Heart left ventricle (tissue), 16 donors: ENCODE measurements around the gene HDGFL3. TPM values are rescaled to one million over a fixed set of nuclear protein-coding genes. Genes with fewer than 3 reads are reported as not detected.

ENCODE experiments used
- ATAC-seq, 4 donors: fragments of 200-7000 bp; cut with Tn5 transposase; one replicate each; pipeline ENCODE4 v1.9.1; 2020 to 2022; ENCODE audit warnings: moderate library complexity in 4 of 4, mild to moderate bottlenecking in 3 of 4, moderate number of reproducible peaks in 1 of 4
- DNase-seq, 5 donors: peaks; one replicate each; pipeline ENCODE4 v3.0.0-alpha.2; 2020
- H3K27ac ChIP-seq, 12 donors: fragments of 200-600 bp; sonication (generic) in 4 of 12; one replicate each; pipeline versions ENCODE4 v1.5.0 to v1.8.0; 2016 to 2022; ENCODE audit warnings: mild to moderate bottlenecking in 2 of 12
- H3K27me3 ChIP-seq, 9 donors: fragments of 200-600 bp; sonication (generic) in 2 of 9; one replicate each; pipeline versions ENCODE4 v1.5.1 to v1.8.0; 2016 to 2022; ENCODE audit warnings: mild to moderate bottlenecking in 3 of 9
- H3K36me3 ChIP-seq, 9 donors: fragments of 200-600 bp; sonication (generic) in 2 of 9; one replicate each; pipeline versions ENCODE4 v1.5.0 to v1.8.0; 2018 to 2022; ENCODE audit warnings: mild to moderate bottlenecking in 2 of 9
- H3K4me1 ChIP-seq, 12 donors: fragments of 200-600 bp; sonication (generic) in 4 of 12; one replicate each; pipeline versions ENCODE4 v1.5.0 to v1.8.0; 2016 to 2022; ENCODE audit warnings: mild to moderate bottlenecking in 3 of 12
- H3K4me3 ChIP-seq, 12 donors: fragments of 200-600 bp; sonication (generic) in 4 of 12; one replicate each; pipeline versions ENCODE4 v1.5.0 to v1.8.0; 2017 to 2022; ENCODE audit warnings: mild to moderate bottlenecking in 9 of 12, moderate library complexity in 4 of 12
- H3K9me3 ChIP-seq, 12 donors: fragments of 200-600 bp; sonication (generic) in 4 of 12; one replicate each; pipeline versions ENCODE4 v1.5.0 to v1.8.0; 2016 to 2022; ENCODE audit warnings: mild to moderate bottlenecking in 1 of 12
- POLR2A ChIP-seq, 2 donors: fragments of 450-650 bp; IDR thresholded peaks; one replicate each; pipeline ENCODE4 v1.6.1; 2017; ENCODE audit warnings: antibody characterized with exemption in 2 of 2, mild to moderate bottlenecking in 2 of 2, moderate library complexity in 2 of 2
- WGBS, 4 donors: extraction: QIAGEN DNeasy Blood & Tissue Kit in 2 of 4; methylation state at CpG; one replicate each; pipeline versions ENCODE4 v1.1.5 to v1.1.7; 2013 to 2018; 5-methylcytosine and 5-hydroxymethylcytosine counted together
- intact Hi-C, 10 donors: fragments of 100-400 bp; cut with DNase I; formaldehyde crosslinking; loops; one replicate each; pipeline versions ENCODE4 v1.11.1 to v1.14.2; 2022
- polyA plus RNA-seq, 2 donors: library from polyadenylated mRNA; stranded (reverse); fragments of 200-250 nt; gene quantifications; one replicate each; pipeline ENCODE4 v1.2.3, GENCODE V29; 2013
- total RNA-seq, 9 donors: library from RNA; depleted of rRNA in 2 of 9; stranded (reverse); fragments of >200 nt in 2 of 9; fragmentation: NEBNext Ultra II Directional in 3 of 9; extraction: Animal tissue kit (Norgen Biotek cat#: 25700) in 3 of 9; gene quantifications; one replicate each; pipeline versions ENCODE4 v1.1.0 to v1.2.4, GENCODE V29; 2016 to 2023
- TF ChIP-seq, protein P1 (sequence below), 12 donors: fragments of 200-600 bp; sonication (generic) in 4 of 12; IDR thresholded peaks; one replicate each; pipeline versions ENCODE4 v1.5.0 to v1.8.0; 2018 to 2022; ENCODE audit warnings: antibody characterized with exemption in 12 of 12, mild to moderate bottlenecking in 5 of 12
- donor health status: ischemic (EF 13 %, LVEDD 7.1; RV severe dilation, severe dysfunction).
- donor health status: healthy with polysubstance abuse.
- donor health status: DM: no; HTN: yes; CAD: no.
- donor health status: DM: no; HTN: no; CAD: no.
- donor health status: ischemic (EF 25% LVEDD 6.9; RV normal size, moderate dysfunction).
- donor health status: ischemic (EF 25% LVEDD 5.7; RV mildly dilated, moderate dysfunction).
- donor health status: healthy.
- donor health status: DM: yes; HTN: yes; CAD: no.
- donor health status: ischemic (EF 35%, LVEDD 5.7; RV mildly dilated, moderate dysfunction).
- donor health status: nonischemic (EF 11% LVEDD 7.7; RV severe dilation, severe dysfunction).
- donor health status: DM: yes; HTN: yes; CAD: no.
- donor health status: PGD.
- donor health status: ischemic (EF 29% LVEDD 5.4; RV normal size, mild dysfunction).
- donor health status: nonischemic (EF 23%, LVEDD 6.1; RV moderate dilation, normal function).

Gene HDGFL3
- total and polyA plus RNA-seq, 11 donors, result 9.6 to 50.7 (median 33.9) TPM

- Histone ChIP-seq H3K36me3 (no peaks in the 10 kb centered on the region), H3K27me3 (peaks cover 0 to 3% (median 0%) of the 10 kb centered on the region in 9 donors), H3K9me3 (no peaks in the 10 kb centered on the region), H3K27ac (peak overlapping the region; percentile 84 to 95 (median 90)), H3K4me3 (peak overlapping the region; percentile 48 to 93 (median 82)), H3K4me1 (peaks cover 0 to 41% (median 23%) of the 10 kb centered on the region in 12 donors)
- WGBS, 4 donors, result 0 to 1% (median 0%) methylated on average over 40 to 93 of the region's 93 CpGs
- peak in 1 of 2 donors; percentile 19 for TF ChIP-seq POLR2A (IDR thresholded peaks at IDR 0.05)
- TF ChIP-seq, protein P1, sequence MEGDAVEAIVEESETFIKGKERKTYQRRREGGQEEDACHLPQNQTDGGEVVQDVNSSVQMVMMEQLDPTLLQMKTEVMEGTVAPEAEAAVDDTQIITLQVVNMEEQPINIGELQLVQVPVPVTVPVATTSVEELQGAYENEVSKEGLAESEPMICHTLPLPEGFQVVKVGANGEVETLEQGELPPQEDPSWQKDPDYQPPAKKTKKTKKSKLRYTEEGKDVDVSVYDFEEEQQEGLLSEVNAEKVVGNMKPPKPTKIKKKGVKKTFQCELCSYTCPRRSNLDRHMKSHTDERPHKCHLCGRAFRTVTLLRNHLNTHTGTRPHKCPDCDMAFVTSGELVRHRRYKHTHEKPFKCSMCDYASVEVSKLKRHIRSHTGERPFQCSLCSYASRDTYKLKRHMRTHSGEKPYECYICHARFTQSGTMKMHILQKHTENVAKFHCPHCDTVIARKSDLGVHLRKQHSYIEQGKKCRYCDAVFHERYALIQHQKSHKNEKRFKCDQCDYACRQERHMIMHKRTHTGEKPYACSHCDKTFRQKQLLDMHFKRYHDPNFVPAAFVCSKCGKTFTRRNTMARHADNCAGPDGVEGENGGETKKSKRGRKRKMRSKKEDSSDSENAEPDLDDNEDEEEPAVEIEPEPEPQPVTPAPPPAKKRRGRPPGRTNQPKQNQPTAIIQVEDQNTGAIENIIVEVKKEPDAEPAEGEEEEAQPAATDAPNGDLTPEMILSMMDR (IDR thresholded peaks at IDR 0.05), result no peak
- peak; percentile 40 to 75 (median 49) for DNase-seq
- ATAC-seq, result peak in 3 of 4 donors; percentile 47 to 61 (median 59)
- intact Hi-C loops, result loop anchor here (1.0 to 10.0 kb wide), 10 partner anchors 52 to 665 kb away; partner anchors contain the start of genes C15orf40 (in 10 of the 10), BTBD1 (in 4 of the 10), TM6SF1 (in 2 of the 10) and RPS17 (in 1 of the 10)
Observed at GRCh38 chr15:83207009-83207659, 489 bp downstream of the HDGFL3 start.

GRCh38 chr15:83206526-83207008, 1.1 kb downstream of the HDGFL3 start:
- ATAC-seq, result peak in 2 of 4 donors; percentile 1 to 7

GRCh38 chr15:83205725-83206324, 1.8 kb downstream of the HDGFL3 start:
- TF ChIP-seq, protein P1 (IDR thresholded peaks at IDR 0.05), result no peak
- TF ChIP-seq POLR2A (IDR thresholded peaks at IDR 0.05), result no peak
- no peaks in the 10 kb centered on the region for H3K36me3 ChIP-seq
- H3K27me3 ChIP-seq, result peaks cover 0 to 3% (median 0%) of the 10 kb centered on the region in 9 donors
- intact Hi-C loops, result loop anchor here (2.0 to 10.0 kb wide), 9 partner anchors 51 to 664 kb away; partner anchors contain the start of genes C15orf40 (in 10 of the 10), BTBD1 (in 4 of the 10), TM6SF1 (in 2 of the 10) and RPS17 (in 1 of the 10)
- H3K4me3 ChIP-seq, result peak overlapping the region in 9 of 12 donors; percentile 65 to 93 (median 81)
- peaks cover 0 to 52% (median 34%) of the 10 kb centered on the region in 12 donors for H3K4me1 ChIP-seq
- ATAC-seq (peak in 3 of 4 donors; percentile 26 to 49 (median 48)), DNase-seq (no peak)
- no peaks in the 10 kb centered on the region for H3K9me3 ChIP-seq
- peak overlapping the region in 11 of 12 donors; percentile 84 to 95 (median 91) for H3K27ac ChIP-seq
- WGBS, 4 donors, result 29 to 54% (median 37%) methylated on average over 4 of the region's 4 CpGs

More at GRCh38 chr15:83206526-83207008, 1.1 kb downstream of the HDGFL3 start:
- intact Hi-C loops, result loop anchor here (1.0 to 10.0 kb wide), 10 partner anchors 52 to 664 kb away; partner anchors contain the start of genes C15orf40 (in 10 of the 10), BTBD1 (in 4 of the 10), TM6SF1 (in 2 of the 10) and RPS17 (in 1 of the 10)
- 0 to 1% (median 0%) methylated on average over 18 to 25 of the region's 25 CpGs for WGBS, 4 donors
- Histone ChIP-seq H3K27me3 (peaks cover 0 to 3% (median 0%) of the 10 kb centered on the region in 9 donors), H3K4me3 (peak overlapping the region; percentile 48 to 93 (median 82)), H3K9me3 (no peaks in the 10 kb centered on the region), H3K36me3 (no peaks in the 10 kb centered on the region), H3K27ac (peak overlapping the region; percentile 84 to 95 (median 90)), H3K4me1 (peaks cover 0 to 46% (median 27%) of the 10 kb centered on the region in 12 donors)
- TF ChIP-seq, protein P1 (IDR thresholded peaks at IDR 0.05), result no peak
- TF ChIP-seq POLR2A (IDR thresholded peaks at IDR 0.05), result no peak
- DNase-seq, result no peak
